SK-N-SH treated with all-trans-retinoic acid at 6 μM for 48 hours (cell line): ENCODE data around the gene XPNPEP2.

Experiments used
- ATAC-seq: fragments of 200-7000 bp; cut with Tn5 transposase; 3 replicates; pipeline ENCODE4 v1.9.1; 2020; ENCODE audit warnings: mild to moderate bottlenecking, moderate library complexity
- ARNTL ChIP-seq: fragments of 450-650 bp; formaldehyde crosslinking; IDR thresholded peaks from 2 replicates; pipeline ENCODE4 v1.5.0; 2020; ENCODE audit warnings: low read depth, mild to moderate bottlenecking, moderate library complexity, borderline replicate concordance
- BACH2 ChIP-seq: fragments of 250-450 bp; sonication (Bioruptor Pico); IDR thresholded peaks from 2 replicates; pipeline ENCODE4 v1.9.0; 2021; ENCODE audit warnings: mild to moderate bottlenecking, borderline replicate concordance
- CREB5 ChIP-seq: fragments of 250-450 bp; sonication (Bioruptor Pico); IDR thresholded peaks from 2 replicates; pipeline ENCODE4 v1.5.1; 2020; ENCODE audit warnings: low read depth, mild to moderate bottlenecking, moderate library complexity
- CSDC2 ChIP-seq: fragments of 250-450 bp; sonication (Bioruptor Pico); IDR thresholded peaks from 2 replicates; pipeline ENCODE4 v1.5.0; 2020; ENCODE audit warnings: mild to moderate bottlenecking, moderate library complexity
- CSRNP3 ChIP-seq: fragments of 250-450 bp; sonication (Bioruptor Pico); IDR thresholded peaks from 2 replicates; pipeline ENCODE4 v1.5.1; 2021; ENCODE audit warnings: mild to moderate bottlenecking, moderate library complexity
- ESRRG ChIP-seq: fragments of 250-450 bp; sonication (Bioruptor Pico); IDR thresholded peaks from 2 replicates; pipeline ENCODE4 v1.6.1; 2021; ENCODE audit warnings: mild to moderate bottlenecking
- GLIS3 ChIP-seq: fragments of 250-450 bp; sonication (Bioruptor Pico); IDR thresholded peaks from 2 replicates; pipeline ENCODE4 v1.5.0; 2020; ENCODE audit warnings: mild to moderate bottlenecking, moderate library complexity
- ISL1 ChIP-seq: fragments of 250-450 bp; sonication (Bioruptor Pico); IDR thresholded peaks from 2 replicates; pipeline ENCODE4 v2.1.2; 2022; ENCODE audit warnings: mild to moderate bottlenecking, moderate library complexity
- OSR1 ChIP-seq: fragments of 250-450 bp; sonication (Bioruptor Pico); IDR thresholded peaks from 2 replicates; pipeline ENCODE4 v1.8.0; 2022; ENCODE audit warnings: moderate library complexity, mild to moderate bottlenecking, inconsistent platforms
- PATZ1 ChIP-seq: fragments of 250-450 bp; sonication (Bioruptor Pico); IDR thresholded peaks from 2 replicates; pipeline ENCODE4 v1.8.0; 2020; ENCODE audit warnings: mild to moderate bottlenecking, moderate library complexity, borderline replicate concordance
- POU6F1 ChIP-seq: fragments of 250-450 bp; sonication (Bioruptor Pico); IDR thresholded peaks from 2 replicates; pipeline ENCODE4 v1.8.0; 2021; ENCODE audit warnings: low read depth, mild to moderate bottlenecking, moderate library complexity, borderline replicate concordance
- RARB ChIP-seq: fragments of 250-450 bp; sonication (Bioruptor Pico); IDR thresholded peaks from 2 replicates; pipeline ENCODE4 v1.8.0; 2021; ENCODE audit warnings: mild to moderate bottlenecking, moderate library complexity
- SNAI2 ChIP-seq: fragments of 250-450 bp; sonication (Bioruptor Pico); IDR thresholded peaks from 2 replicates; pipeline ENCODE4 v1.5.0; 2020; ENCODE audit warnings: mild to moderate bottlenecking, moderate library complexity
- TCF4 ChIP-seq: fragments of 250-450 bp; sonication (Bioruptor Pico); IDR thresholded peaks from 2 replicates; pipeline ENCODE4 v1.8.0; 2021; ENCODE audit warnings: mild to moderate bottlenecking, moderate library complexity, borderline replicate concordance
- TSHZ2 ChIP-seq: fragments of 250-450 bp; sonication (Bioruptor Pico); IDR thresholded peaks from 2 replicates; pipeline ENCODE4 v1.5.0; 2020; ENCODE audit warnings: mild to moderate bottlenecking, moderate library complexity
- ZC3H10 ChIP-seq: fragments of 250-450 bp; sonication (Bioruptor Pico); IDR thresholded peaks from 2 replicates; pipeline ENCODE4 v1.5.1; 2021; ENCODE audit warnings: mild to moderate bottlenecking, moderate library complexity
- ZFP3 ChIP-seq: fragments of 250-450 bp; sonication (Bioruptor Pico); IDR thresholded peaks from 2 replicates; pipeline ENCODE4 v1.5.0; 2020; ENCODE audit warnings: mild to moderate bottlenecking, moderate library complexity
- ZNF565 ChIP-seq: fragments of 450-650 bp; formaldehyde crosslinking; conservative IDR thresholded peaks from 2 replicates; pipeline ENCODE4 v1.5.0; 2020; ENCODE audit warnings: low read depth, mild to moderate bottlenecking, moderate library complexity
- ZNF70 ChIP-seq: fragments of 450-650 bp; formaldehyde crosslinking; IDR thresholded peaks from 2 replicates; pipeline ENCODE4 v1.5.0; 2020; ENCODE audit warnings: mild to moderate bottlenecking, moderate library complexity
- ZNF8 ChIP-seq: fragments of 450-650 bp; formaldehyde crosslinking; IDR thresholded peaks from 2 replicates; pipeline ENCODE4 v1.5.0; 2020; ENCODE audit warnings: mild to moderate bottlenecking, moderate library complexity

XPNPEP2 gene

GRCh38 chrX:129718676-129719075, 20.1 kb upstream of the XPNPEP2 start:
- TF ChIP-seq ZC3H10, result no peak
- no peak for TF ChIP-seq ZNF8 (CRISPR knock-in tag)
- TF ChIP-seq BACH2 (CRISPR knock-in tag), result no peak
- TF ChIP-seq CSRNP3 (CRISPR knock-in tag), result no peak
- no peak for TF ChIP-seq POU6F1 (CRISPR knock-in tag)
- no peak for TF ChIP-seq ZNF70
- no peak for TF ChIP-seq ARNTL (CRISPR knock-in tag)
- no peak for TF ChIP-seq ZNF565 (CRISPR knock-in tag)
- no peak for TF ChIP-seq SNAI2 (CRISPR knock-in tag)
- no peak for TF ChIP-seq CREB5 (CRISPR knock-in tag)
- no peak for TF ChIP-seq CSDC2
- no peak for ATAC-seq

GRCh38 chrX:129719268-129719667, 19.5 kb upstream of the XPNPEP2 start:
- TF ChIP-seq ZNF565 (CRISPR knock-in tag), result no peak
- TF ChIP-seq POU6F1 (CRISPR knock-in tag), result no peak
- no peak for TF ChIP-seq ISL1 (CRISPR knock-in tag)
- no peak for TF ChIP-seq CSDC2
- TF ChIP-seq ZNF8 (CRISPR knock-in tag), result no peak
- no peak for TF ChIP-seq CREB5 (CRISPR knock-in tag)
- no peak for TF ChIP-seq RARB (CRISPR knock-in tag)
- no peak for TF ChIP-seq TCF4 (CRISPR knock-in tag)
- TF ChIP-seq ZC3H10, result no peak
- no peak for TF ChIP-seq ZFP3
- no peak for TF ChIP-seq BACH2 (CRISPR knock-in tag)
- TF ChIP-seq SNAI2 (CRISPR knock-in tag), result no peak
- no peak for TF ChIP-seq PATZ1
- TF ChIP-seq ESRRG (CRISPR knock-in tag), result no peak
- no peak for TF ChIP-seq TSHZ2 (CRISPR knock-in tag)
- no peak for TF ChIP-seq ARNTL (CRISPR knock-in tag)
- no peak for TF ChIP-seq OSR1 (CRISPR knock-in tag)
- no peak for TF ChIP-seq CSRNP3 (CRISPR knock-in tag)
- no peak for TF ChIP-seq GLIS3 (CRISPR knock-in tag)
- ATAC-seq, result no peak
